Measurements from ENCODE around the gene SGK1.
"Not testable (repeated sequence)": the region's sequence is repeated elsewhere in the genome, so short reads cannot be mapped to it uniquely, and the experiment has no call there.

Gene SGK1

GRCh38 chr6:134251320-134251719 lies 66.6 kb downstream of the SGK1 start:
- DNase-seq (no peak), ATAC-seq (no peak)

- DNase-seq (no peak), ATAC-seq (no peak)
Observed at GRCh38 chr6:134250776-134251175, 67.1 kb downstream of the SGK1 start.

GRCh38 chr6:134249759-134250602 lies 67.9 kb downstream of the SGK1 start:
- no peak for ATAC-seq

GRCh38 chr6:134249239-134249758 lies 68.6 kb downstream of the SGK1 start:
- DNase-seq, result no peak
- no peak for ATAC-seq

More at GRCh38 chr6:134249759-134250602, 67.9 kb downstream of the SGK1 start:
- no peak for DNase-seq

- ATAC-seq (no peak), DNase-seq (no peak)
Observed at GRCh38 chr6:134247844-134248580, 69.9 kb downstream of the SGK1 start.

GRCh38 chr6:134247231-134247833 lies 70.6 kb downstream of the SGK1 start:
- ATAC-seq, result peak; percentile 88
- peak; percentile 68 for DNase-seq

- ATAC-seq (no peak), DNase-seq (no peak)
Observed at GRCh38 chr6:134245706-134246105, 72.2 kb downstream of the SGK1 start.

GRCh38 chr6:134245041-134245440 lies 72.9 kb downstream of the SGK1 start:
- DNase-seq, result no peak

GRCh38 chr6:134240665-134241431 lies 77.1 kb downstream of the SGK1 start:
- peak; percentile 74 for DNase-seq

More at GRCh38 chr6:134245041-134245440, 72.9 kb downstream of the SGK1 start:
- no peak for ATAC-seq

GRCh38 chr6:134238960-134239795 lies 78.7 kb downstream of the SGK1 start:
- ATAC-seq, result no peak

More at GRCh38 chr6:134240665-134241431, 77.1 kb downstream of the SGK1 start:
- ATAC-seq, result peak; percentile 70

GRCh38 chr6:134238006-134238405 lies 79.9 kb downstream of the SGK1 start:
- no peak for ATAC-seq
- DNase-seq, result no peak

More at GRCh38 chr6:134238960-134239795, 78.7 kb downstream of the SGK1 start:
- no peak for DNase-seq

- no peak for DNase-seq
Observed at GRCh38 chr6:134235937-134236751, 81.8 kb downstream of the SGK1 start.

GRCh38 chr6:134235334-134235733 lies 82.6 kb downstream of the SGK1 start:
- not testable (repeated sequence) for ATAC-seq, DNase-seq

More at GRCh38 chr6:134235937-134236751, 81.8 kb downstream of the SGK1 start:
- peak; percentile 86 for ATAC-seq

GRCh38 chr6:134233180-134233955 lies 84.5 kb downstream of the SGK1 start:
- ATAC-seq (no peak), DNase-seq (no peak)

- no peak for ATAC-seq
- DNase-seq, result no peak
Observed at GRCh38 chr6:134230940-134231339, 87.0 kb downstream of the SGK1 start.

- no peak for ATAC-seq
- DNase-seq, result no peak
Observed at GRCh38 chr6:134230087-134230700, 87.7 kb downstream of the SGK1 start.

- no peak for ATAC-seq
- no peak for DNase-seq
Observed at GRCh38 chr6:134229520-134229919, 88.4 kb downstream of the SGK1 start.

GRCh38 chr6:134223796-134224420 lies 94.0 kb downstream of the SGK1 start:
- ATAC-seq, result no peak
- no peak for DNase-seq
